PC-9 (cell line): ENCODE measurements around the gene NAA10. TPM values are rescaled to one million over a fixed set of nuclear protein-coding genes. Genes with fewer than 3 reads are reported as not detected.

Source experiments
- BruUV-seq: library from RNA; stranded (reverse); fragments of 400-500 nt; replicated peaks from 2 replicates; lab custom pipeline; 2021; lab: Mats Ljungman, UMichigan
- CTCF ChIA-PET: fragments of 300-600 bp; sonication (Branson Sonifier 250); formaldehyde crosslinking; loops from one replicate; lab custom pipeline; 2022; ENCODE audit warnings: antibody characterized with exemption; lab: Charles Lee
- POLR2A ChIA-PET: fragments of 300-600 bp; sonication (Branson Sonifier 250); formaldehyde crosslinking; loops from one replicate; lab custom pipeline; 2022; ENCODE audit warnings: antibody characterized with exemption; ENCODE audit not compliant: unreplicated experiment; lab: Charles Lee
- DNase-seq, 2 experiments: peaks; one replicate each; pipeline versions ENCODE4 v3.0.0 to v3.0.0-alpha.2; 2015 to 2022; ENCODE audit warnings: mixed read lengths in 1 of 2
- H2AFZ ChIP-seq: fragments of 200-600 bp; sonication (generic); 2 replicates; pipeline ENCODE4 v1.8.1; 2017; ENCODE audit warnings: antibody characterized with exemption
- H3F3A ChIP-seq: fragments of 200-600 bp; sonication (generic); 2 replicates; pipeline ENCODE4 v1.8.1; 2017; ENCODE audit warnings: antibody characterized with exemption, mild to moderate bottlenecking, low read depth; ENCODE audit not compliant: insufficient read depth
- H3K27ac ChIP-seq: fragments of 200-600 bp; sonication (generic); 2 replicates; pipeline ENCODE4 v1.6.1; 2016; ENCODE audit warnings: mixed run types
- H3K27me3 ChIP-seq: fragments of 200-600 bp; sonication (generic); 2 replicates; pipeline ENCODE4 v1.6.1; 2016; ENCODE audit warnings: low read depth, mixed run types; ENCODE audit not compliant: insufficient read depth
- H3K36me3 ChIP-seq: fragments of 200-600 bp; sonication (generic); 2 replicates; pipeline ENCODE4 v1.6.1; 2016; ENCODE audit warnings: low read depth, mixed run types
- H3K4me1 ChIP-seq: fragments of 200-600 bp; sonication (generic); replicated peaks from 2 replicates; pipeline ENCODE4 v1.6.1; 2016; ENCODE audit warnings: mixed run types; ENCODE audit not compliant: insufficient read depth
- H3K4me2 ChIP-seq: fragments of 200-600 bp; sonication (generic); 2 replicates; pipeline ENCODE4 v1.6.1; 2017; ENCODE audit warnings: mixed run types
- H3K4me3 ChIP-seq: fragments of 200-600 bp; sonication (generic); 2 replicates; pipeline ENCODE4 v1.6.1; 2016; ENCODE audit warnings: mixed run types
- H3K79me2 ChIP-seq: fragments of 200-600 bp; sonication (generic); 2 replicates; pipeline ENCODE4 v1.6.1; 2017; ENCODE audit warnings: low read depth, mixed run types
- H3K9me2 ChIP-seq: fragments of 200-600 bp; sonication (generic); 2 replicates; pipeline ENCODE4 v1.8.1; 2017; ENCODE audit warnings: mild to moderate bottlenecking; ENCODE audit not compliant: insufficient read depth
- H3K9me3 ChIP-seq: fragments of 200-600 bp; sonication (generic); 2 replicates; pipeline ENCODE4 v1.8.1; 2016; ENCODE audit warnings: low read depth; ENCODE audit not compliant: insufficient read depth
- H4K20me1 ChIP-seq: fragments of 200-600 bp; sonication (generic); 2 replicates; pipeline ENCODE4 v1.8.1; 2017; ENCODE audit not compliant: insufficient read depth
- CTCF ChIP-seq: fragments of 200-600 bp; sonication (generic); conservative IDR thresholded peaks from 2 replicates; pipeline ENCODE4 v1.6.1; 2017; ENCODE audit warnings: mixed run types, antibody characterized with exemption, mild to moderate bottlenecking, moderate library complexity
- EZH2 ChIP-seq: fragments of 200-600 bp; sonication (generic); IDR thresholded peaks from 2 replicates; pipeline ENCODE4 v1.8.0; 2017; ENCODE audit warnings: antibody characterized with exemption, low read depth
- intact Hi-C: fragments of 100-400 bp; cut with micrococcal nuclease; formaldehyde crosslinking; loops from one replicate; pipeline ENCODE4 v1.10.0; 2022; ENCODE audit not compliant: unreplicated experiment
- total RNA-seq: library from RNA; stranded (reverse); gene quantifications from 2 replicates; pipeline ENCODE4 v1.2.3, GENCODE V29; 2021

Gene NAA10
- total RNA-seq, 1 experiment from 2014 or later = 181 TPM

DNA sequence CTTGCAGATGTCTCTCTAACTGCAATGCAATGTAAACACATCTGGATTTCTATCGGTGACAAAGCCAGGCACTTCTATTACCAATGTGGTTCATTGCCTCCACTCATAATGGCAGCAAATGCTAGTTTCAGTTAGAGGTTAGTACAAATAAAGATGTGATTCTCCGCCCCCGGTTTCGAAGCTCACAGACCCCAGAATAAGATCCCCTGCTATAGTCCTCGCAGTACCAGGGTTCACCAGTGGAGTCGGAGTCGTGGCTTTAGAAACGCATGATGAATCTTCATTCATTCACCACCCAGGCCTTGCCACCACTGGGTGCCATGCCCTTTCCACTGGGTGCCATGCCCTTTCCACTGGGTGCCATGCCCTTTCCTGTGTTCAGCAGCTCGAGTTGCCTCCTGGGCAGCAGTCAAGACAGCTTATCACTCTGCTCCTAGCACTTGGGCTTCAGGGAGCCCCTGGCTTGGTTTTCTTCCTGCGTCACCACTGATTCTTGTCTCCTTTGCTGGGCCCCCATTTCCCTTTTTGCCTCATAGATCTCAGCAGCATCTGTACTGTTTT is 3.5 kb upstream of the NAA10 start:
- H3K4me2 ChIP-seq = no peak overlapping the region
- no peaks in the 10 kb centered on the region for H3K27me3 ChIP-seq
- intact Hi-C loops = no loop called here
- H3K9me3 ChIP-seq = no peaks in the 10 kb centered on the region
- POLR2A ChIA-PET = interaction anchor here (0.7 kb wide), 1 partner anchor 46 kb away, joined by 4 read pairs; no protein-coding TSS in a partner anchor
- H3F3A ChIP-seq = peaks cover 8% of the 10 kb centered on the region; the same call in 1 of the 2 replicates
- no peaks in the 10 kb centered on the region for H3K4me1 ChIP-seq
- DNase-seq = no peak
- H2AFZ ChIP-seq = no peak overlapping the region
- CTCF ChIA-PET = interaction anchor here (0.5 to 0.7 kb wide), 4 partner anchors 286 to 876 kb away, joined by 3 to 15 read pairs (median 9); no protein-coding TSS in a partner anchor
- peaks cover 13% of the 10 kb centered on the region for H3K79me2 ChIP-seq
- no peaks in the 10 kb centered on the region for H3K9me2 ChIP-seq
- no peaks in the 10 kb centered on the region for H3K36me3 ChIP-seq
- no peak overlapping the region for H3K27ac ChIP-seq
- no peaks in the 10 kb centered on the region; the same call in 1 of the 2 replicates for H4K20me1 ChIP-seq
- TF ChIP-seq EZH2 = no peak
- no peak for TF ChIP-seq CTCF
- no peak overlapping the region for H3K4me3 ChIP-seq
- BruUV-seq = no TSS peak

GRCh38 chrX:153937056-153937455 is 2.2 kb upstream of the NAA10 start:
- H3K36me3 ChIP-seq = no peaks in the 10 kb centered on the region
- no peak overlapping the region for H2AFZ ChIP-seq
- no peaks in the 10 kb centered on the region for H3K9me2 ChIP-seq
- no peak overlapping the region for H3K4me3 ChIP-seq
- peaks cover 23% of the 10 kb centered on the region for H3K79me2 ChIP-seq
- no peaks in the 10 kb centered on the region for H3K27me3 ChIP-seq
- no peaks in the 10 kb centered on the region; the same call in 1 of the 2 replicates for H4K20me1 ChIP-seq
- ChIA-PET CTCF (no interaction called here), POLR2A (no interaction called here)
- no TSS peak for BruUV-seq
- no peak for TF ChIP-seq EZH2
- no peak for TF ChIP-seq CTCF
- intact Hi-C loops = no loop called here
- H3K27ac ChIP-seq = no peak overlapping the region
- no peaks in the 10 kb centered on the region for H3K9me3 ChIP-seq
- no peak overlapping the region for H3K4me2 ChIP-seq
- H3F3A ChIP-seq = peaks cover 8% of the 10 kb centered on the region; the same call in 1 of the 2 replicates
- H3K4me1 ChIP-seq = no peaks in the 10 kb centered on the region
- no peak for DNase-seq

DNA sequence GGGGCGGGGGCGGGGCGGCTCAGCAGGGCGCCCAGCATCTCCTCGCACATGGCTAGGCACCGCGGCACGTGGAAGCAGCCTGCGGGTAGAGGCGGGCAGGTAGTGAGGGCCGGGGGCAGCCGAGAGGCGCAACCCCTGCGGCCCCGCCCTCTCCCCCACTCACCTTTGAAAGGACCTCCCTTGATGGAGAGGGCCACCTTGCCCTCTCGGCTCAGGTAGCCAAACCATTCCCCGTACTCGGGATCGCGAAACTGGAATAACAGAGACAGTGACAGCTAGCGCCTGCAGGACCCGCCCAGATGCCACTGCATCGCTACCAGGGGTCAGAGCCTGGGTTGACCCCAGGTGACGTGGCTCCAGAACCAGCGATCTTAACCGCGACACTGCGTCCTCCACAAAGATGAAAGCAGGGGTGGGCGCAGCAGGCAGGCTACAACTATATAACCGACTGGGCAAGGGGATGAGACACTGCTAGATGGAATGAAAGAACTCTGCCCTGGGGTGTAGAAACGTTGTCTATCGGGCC is 552 bp upstream of the NAA10 start:
- H3K27me3 ChIP-seq = no peaks in the 10 kb centered on the region
- H3K79me2 ChIP-seq = peaks cover 23% of the 10 kb centered on the region
- no peaks in the 10 kb centered on the region for H3K9me2 ChIP-seq
- no peaks in the 10 kb centered on the region for H3K36me3 ChIP-seq
- TF ChIP-seq CTCF = no peak
- no peak for TF ChIP-seq EZH2
- H3K9me3 ChIP-seq = no peaks in the 10 kb centered on the region
- intact Hi-C loops = loop anchor here (2.0 kb wide), 1 partner anchor 211 kb away; the partner anchor contains the start of genes ABCD1 and BCAP31
- peak overlapping the region; percentile 62 for H2AFZ ChIP-seq
- H3K27ac ChIP-seq = no peak overlapping the region
- DNase-seq = peak; percentile 40 to 49
- no peaks in the 10 kb centered on the region; the same call in 1 of the 2 replicates for H4K20me1 ChIP-seq
- peak overlapping the region; percentile 52; the same call in 1 of the 2 replicates for H3K4me3 ChIP-seq
- H3K4me1 ChIP-seq = no peaks in the 10 kb centered on the region
- CTCF ChIA-PET = interaction anchor here (0.7 kb wide), 2 partner anchors 29 to 51 kb away, joined by 4 to 5 read pairs; no protein-coding TSS in a partner anchor
- BruUV-seq = no TSS peak
- peak overlapping the region; percentile 92 for H3K4me2 ChIP-seq
- POLR2A ChIA-PET = interaction anchor here (0.6 kb wide), 2 partner anchors 9 to 168 kb away, joined by 5 to 6 read pairs; no protein-coding TSS in a partner anchor
- H3F3A ChIP-seq = peaks cover 8% of the 10 kb centered on the region; the same call in 1 of the 2 replicates
